D721Med (cell line): ENCODE measurements around the gene GTF3C4.
"Not testable (repeated sequence)": the region's sequence is repeated elsewhere in the genome, so short reads cannot be mapped to it uniquely, and the experiment has no call there.

Source experiments
- DNase-seq: peaks from one replicate; pipeline ENCODE4 v3.0.0; 2011; ENCODE audit warnings: low spot score; ENCODE audit not compliant: insufficient read length
- FAIRE-seq: peaks from 2 replicates; lab custom pipeline; 2011; peaks lifted over from hg19 to GRCh38; lab: Jason Lieb, UNC
- TF ChIP-seq, protein P1 (sequence below): IDR thresholded peaks from 2 replicates; pipeline ENCODE4 v1.5.1; 2012; ENCODE audit warnings: mild to moderate bottlenecking, control low read depth; ENCODE audit not compliant: insufficient read depth; ENCODE audit errors: missing control alignments

The GTF3C4 gene

DNA sequence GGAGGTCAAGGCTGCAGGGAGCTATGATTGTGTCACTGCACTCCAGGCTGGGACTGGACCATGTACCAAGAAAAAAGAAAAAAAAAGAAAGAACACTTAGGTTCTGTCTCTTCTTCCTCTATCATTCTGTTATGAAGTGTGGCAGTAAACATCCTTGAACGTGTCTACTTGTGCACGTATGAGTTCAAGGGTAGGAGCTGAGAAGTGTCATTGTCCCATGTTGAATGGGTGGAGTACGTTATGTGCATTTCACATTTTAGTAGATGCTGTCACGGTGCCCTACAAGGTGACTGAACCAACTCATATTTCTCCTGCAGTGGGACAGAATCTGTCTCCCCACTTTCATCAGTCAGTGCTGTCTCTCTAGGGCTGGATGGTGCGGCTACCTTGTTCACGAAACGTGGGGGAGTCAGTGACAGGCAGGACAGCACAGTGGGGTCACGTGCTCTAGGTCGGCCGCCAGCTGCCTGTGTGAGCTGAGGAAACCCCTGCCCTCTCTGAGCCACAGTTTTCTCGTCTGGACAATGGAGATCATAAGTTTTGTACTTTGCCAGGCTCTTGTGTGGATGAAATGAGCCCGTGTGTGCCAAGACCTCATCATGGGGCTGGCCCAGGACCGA, 47.2 kb downstream of the GTF3C4 start:
- FAIRE-seq (no peak), DNase-seq (no peak)
- TF ChIP-seq, protein P1, sequence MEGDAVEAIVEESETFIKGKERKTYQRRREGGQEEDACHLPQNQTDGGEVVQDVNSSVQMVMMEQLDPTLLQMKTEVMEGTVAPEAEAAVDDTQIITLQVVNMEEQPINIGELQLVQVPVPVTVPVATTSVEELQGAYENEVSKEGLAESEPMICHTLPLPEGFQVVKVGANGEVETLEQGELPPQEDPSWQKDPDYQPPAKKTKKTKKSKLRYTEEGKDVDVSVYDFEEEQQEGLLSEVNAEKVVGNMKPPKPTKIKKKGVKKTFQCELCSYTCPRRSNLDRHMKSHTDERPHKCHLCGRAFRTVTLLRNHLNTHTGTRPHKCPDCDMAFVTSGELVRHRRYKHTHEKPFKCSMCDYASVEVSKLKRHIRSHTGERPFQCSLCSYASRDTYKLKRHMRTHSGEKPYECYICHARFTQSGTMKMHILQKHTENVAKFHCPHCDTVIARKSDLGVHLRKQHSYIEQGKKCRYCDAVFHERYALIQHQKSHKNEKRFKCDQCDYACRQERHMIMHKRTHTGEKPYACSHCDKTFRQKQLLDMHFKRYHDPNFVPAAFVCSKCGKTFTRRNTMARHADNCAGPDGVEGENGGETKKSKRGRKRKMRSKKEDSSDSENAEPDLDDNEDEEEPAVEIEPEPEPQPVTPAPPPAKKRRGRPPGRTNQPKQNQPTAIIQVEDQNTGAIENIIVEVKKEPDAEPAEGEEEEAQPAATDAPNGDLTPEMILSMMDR, result no peak

DNA sequence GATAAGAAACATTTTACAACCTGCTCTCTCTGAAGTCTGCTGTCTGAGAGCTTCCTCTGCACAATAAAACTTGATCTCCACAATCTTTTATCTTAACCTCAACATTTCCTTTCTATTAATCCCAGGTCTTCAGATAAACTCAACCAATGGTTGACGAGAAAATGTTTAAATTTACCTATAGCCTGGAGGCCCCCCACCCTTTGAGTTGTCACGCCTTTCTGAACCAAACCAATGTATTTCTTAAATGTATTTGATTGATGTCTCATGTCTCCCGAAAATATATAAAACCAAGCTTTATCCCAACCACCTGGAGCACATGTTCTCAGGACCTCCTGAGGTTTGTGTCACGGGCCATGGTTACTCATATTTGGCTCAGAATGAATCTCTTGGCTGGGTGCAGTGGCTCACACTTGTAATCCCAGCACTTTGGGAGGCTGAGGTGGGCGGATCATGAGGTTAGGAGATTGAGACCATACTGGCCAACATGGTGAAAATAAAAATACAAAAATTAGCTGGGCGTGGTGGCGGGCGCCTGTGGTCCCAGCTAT, 48.2 kb downstream of the GTF3C4 start:
- FAIRE-seq, DNase-seq: not testable (repeated sequence)

DNA sequence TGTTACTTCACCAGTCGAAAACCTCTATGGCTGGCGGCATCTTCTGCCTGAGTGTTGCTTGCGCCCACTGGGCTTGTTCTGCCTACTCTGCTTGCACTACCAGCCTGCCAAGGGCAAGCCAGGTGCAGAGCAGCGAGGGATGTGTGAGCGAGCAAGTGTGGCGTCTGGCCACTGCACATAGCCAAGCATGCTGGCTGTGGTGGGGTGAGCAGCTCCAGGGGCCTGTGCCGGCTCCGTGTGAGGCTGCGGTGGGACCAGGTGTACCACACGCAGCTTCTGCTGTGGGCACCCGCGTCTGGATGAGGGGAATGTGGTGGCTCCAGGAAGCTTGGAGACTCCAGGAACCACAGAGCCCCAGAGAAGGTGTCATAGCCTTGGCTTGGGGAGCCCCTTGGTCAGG, 51.4 kb downstream of the GTF3C4 start:
- no peak for DNase-seq
- FAIRE-seq, result no peak
- TF ChIP-seq, protein P1, result no peak

DNA sequence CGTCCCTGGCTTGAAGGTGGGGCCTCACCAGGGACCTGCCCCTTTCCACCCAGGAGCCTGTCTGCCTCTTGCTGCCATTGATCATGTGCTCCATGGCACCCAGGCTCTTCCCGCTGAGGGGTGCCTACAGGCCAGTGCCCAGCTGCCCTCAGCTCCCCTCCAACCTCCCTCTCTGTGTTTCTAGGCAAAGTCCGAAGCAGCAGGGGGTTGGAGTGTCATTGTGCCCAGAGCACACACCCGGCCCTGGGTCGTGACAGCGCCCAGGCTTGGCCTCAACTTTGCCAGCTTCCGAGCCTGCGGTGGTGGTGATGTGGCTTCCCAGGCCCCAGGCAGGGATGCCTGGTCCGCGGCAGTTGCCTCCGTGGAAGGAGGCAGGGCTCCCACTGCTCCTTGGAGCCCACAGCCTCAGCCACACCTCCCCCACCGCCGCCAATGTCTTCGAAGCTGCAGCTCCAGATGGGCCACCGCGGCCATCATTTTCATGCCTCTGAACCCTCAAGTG, 52.4 kb downstream of the GTF3C4 start:
- TF ChIP-seq, protein P1, result no peak
- FAIRE-seq, result no peak
- no peak for DNase-seq

DNA sequence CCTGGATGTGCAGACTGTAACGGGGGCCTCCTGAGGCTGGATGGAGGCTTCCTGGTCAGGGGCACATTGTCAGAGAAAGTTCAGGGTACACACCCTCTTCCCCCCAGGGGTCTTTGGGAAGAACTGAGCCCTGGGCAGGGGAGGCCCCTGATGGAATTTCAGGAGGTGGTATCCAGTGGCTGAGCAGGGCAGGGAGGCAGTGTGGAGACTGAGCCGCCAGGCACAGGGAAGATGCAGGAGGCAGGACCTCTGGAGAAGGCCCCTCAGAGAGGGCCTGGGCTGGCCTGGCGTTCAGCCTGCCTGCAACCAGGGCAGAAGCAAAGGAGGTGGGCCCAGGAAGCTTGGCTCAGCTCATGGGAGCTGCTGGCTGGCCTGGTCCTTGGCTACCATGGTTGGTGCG, 53.5 kb downstream of the GTF3C4 start:
- TF ChIP-seq, protein P1, result no peak
- FAIRE-seq (no peak), DNase-seq (no peak)

DNA sequence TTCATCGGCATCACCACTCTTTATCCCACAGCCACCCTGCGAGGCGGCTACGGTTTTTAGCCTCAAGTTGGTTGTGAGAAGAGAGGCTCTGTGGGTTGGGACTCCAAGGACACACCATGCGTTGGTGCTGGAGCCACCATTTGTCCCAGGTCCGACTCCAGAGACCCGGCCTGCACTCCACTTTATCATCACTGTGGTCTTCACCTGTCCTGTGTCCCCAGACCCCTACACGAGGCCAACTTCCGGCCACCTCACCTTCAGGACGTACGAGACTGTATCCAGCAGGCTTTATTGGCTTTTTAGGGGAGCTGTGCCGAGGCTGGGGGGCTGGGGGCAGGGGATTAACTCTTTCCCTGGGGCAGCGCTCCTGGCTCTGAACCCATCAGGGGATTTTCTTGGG, 55.0 kb downstream of the GTF3C4 start:
- FAIRE-seq (no peak), DNase-seq (no peak)
- TF ChIP-seq, protein P1, result no peak

DNA sequence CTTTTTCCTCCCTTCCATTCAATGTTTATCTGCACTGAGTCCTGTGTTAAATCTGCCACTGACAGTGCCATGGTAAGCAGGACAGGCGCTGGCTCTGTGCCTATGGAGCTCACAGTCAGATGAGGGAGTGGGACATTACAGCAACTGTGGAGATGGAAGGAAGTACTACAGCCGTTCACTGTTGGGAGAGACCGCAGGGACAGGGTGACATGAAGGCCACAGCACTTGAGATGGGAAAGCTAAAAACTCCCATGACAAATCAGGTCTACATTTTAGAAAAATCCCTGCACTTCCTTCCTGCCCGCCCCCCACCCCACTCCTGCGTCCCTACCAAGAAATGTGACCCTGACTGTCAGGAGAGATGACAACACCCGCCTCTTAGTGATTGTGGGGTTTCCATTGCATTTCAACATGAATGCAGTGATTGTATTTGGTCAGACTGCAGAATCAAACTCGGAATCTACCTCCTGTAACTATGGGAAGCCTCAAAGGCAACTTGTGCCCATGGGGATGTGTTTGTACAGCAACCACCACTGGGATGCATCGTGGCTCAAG, 56.4 kb downstream of the GTF3C4 start:
- DNase-seq (no peak), FAIRE-seq (no peak)
- TF ChIP-seq, protein P1, result no peak
